Prostate gland (tissue), 2 donors: ENCODE measurements around the gene ZCWPW2. TPM values are rescaled to one million over a fixed set of nuclear protein-coding genes. Genes with fewer than 3 reads are reported as not detected.

Source experiments
- DNase-seq: peaks from one replicate; pipeline ENCODE4 v3.0.0-alpha.2; 2019; ENCODE audit warnings: low spot score
- H3K27ac ChIP-seq, 2 donors: fragments of 200-600 bp; sonication (generic); 2 replicates each; pipeline ENCODE4 v1.5.1; 2017 to 2019
- H3K27me3 ChIP-seq: fragments of 200-600 bp; sonication (generic); replicated peaks from 2 replicates; pipeline ENCODE4 v1.5.1; 2019; ENCODE audit not compliant: insufficient read depth
- H3K36me3 ChIP-seq, 2 donors: fragments of 200-600 bp; sonication (generic); 1 replicate in 1 of 2; 2 replicates in 1 of 2; pipeline versions ENCODE4 v1.5.1 to v1.8.1; 2017 to 2019
- H3K4me1 ChIP-seq: fragments of 200-600 bp; sonication (generic); replicated peaks from 2 replicates; pipeline ENCODE4 v1.5.1; 2019
- H3K4me3 ChIP-seq, 2 donors: fragments of 200-600 bp; sonication (generic); 2 replicates each; pipeline ENCODE4 v1.5.1; 2017 to 2019
- H3K9me3 ChIP-seq: fragments of 200-600 bp; sonication (generic); 2 replicates; pipeline ENCODE4 v1.5.1; 2017
- POLR2A ChIP-seq: fragments of 450-650 bp; IDR thresholded peaks from one replicate; pipeline ENCODE4 v1.6.1; 2016; ENCODE audit warnings: antibody characterized with exemption, mild to moderate bottlenecking
- POLR2AphosphoS5 ChIP-seq: sonication (generic); formaldehyde crosslinking; IDR thresholded peaks from one replicate; pipeline ENCODE4 v1.6.1; 2017; ENCODE audit warnings: antibody characterized with exemption
- WGBS: methylation state at CpG from one replicate; pipeline ENCODE4 v1.1.5; 2018; 5-methylcytosine and 5-hydroxymethylcytosine counted together
- intact Hi-C: fragments of 100-400 bp; cut with DNase I; formaldehyde crosslinking; loops from one replicate; pipeline ENCODE4 v1.14.2; 2022
- total RNA-seq, 2 donors: library from RNA; depleted of rRNA; stranded (reverse); fragments of >200 nt; gene quantifications; one replicate each; pipeline ENCODE4 v1.1.0, GENCODE V29; 2016
- TF ChIP-seq, protein P1 (sequence below), 4 experiments: fragments of 200-600 bp in 2 of 4; fragments of 450-650 bp in 2 of 4; sonication (generic) in 2 of 4; IDR thresholded peaks; 1 replicate in 3 of 4; 2 replicates in 1 of 4; pipeline ENCODE4 v1.5.1; 2016 to 2019; ENCODE audit warnings: antibody characterized with exemption in 4 of 4, mild to moderate bottlenecking in 2 of 4, moderate library complexity in 2 of 4

ZCWPW2 gene
- total RNA-seq, 2 donors from 2014 or later, result 0.80 to 1.7 TPM

GRCh38 chr3:28504976-28505375 lies 156.5 kb downstream of the ZCWPW2 start:
- H3K27ac ChIP-seq, result no peak overlapping the region
- H3K9me3 ChIP-seq, result no peaks in the 10 kb centered on the region
- DNase-seq, result no peak
- no peak overlapping the region for H3K4me3 ChIP-seq
- H3K36me3 ChIP-seq, result no peaks in the 10 kb centered on the region
- 20% methylated on average over 1 of the region's 1 CpG for WGBS
- no peaks in the 10 kb centered on the region for H3K27me3 ChIP-seq
- intact Hi-C loops, result no loop called here
- H3K4me1 ChIP-seq, result no peaks in the 10 kb centered on the region
- TF ChIP-seq, protein P1, sequence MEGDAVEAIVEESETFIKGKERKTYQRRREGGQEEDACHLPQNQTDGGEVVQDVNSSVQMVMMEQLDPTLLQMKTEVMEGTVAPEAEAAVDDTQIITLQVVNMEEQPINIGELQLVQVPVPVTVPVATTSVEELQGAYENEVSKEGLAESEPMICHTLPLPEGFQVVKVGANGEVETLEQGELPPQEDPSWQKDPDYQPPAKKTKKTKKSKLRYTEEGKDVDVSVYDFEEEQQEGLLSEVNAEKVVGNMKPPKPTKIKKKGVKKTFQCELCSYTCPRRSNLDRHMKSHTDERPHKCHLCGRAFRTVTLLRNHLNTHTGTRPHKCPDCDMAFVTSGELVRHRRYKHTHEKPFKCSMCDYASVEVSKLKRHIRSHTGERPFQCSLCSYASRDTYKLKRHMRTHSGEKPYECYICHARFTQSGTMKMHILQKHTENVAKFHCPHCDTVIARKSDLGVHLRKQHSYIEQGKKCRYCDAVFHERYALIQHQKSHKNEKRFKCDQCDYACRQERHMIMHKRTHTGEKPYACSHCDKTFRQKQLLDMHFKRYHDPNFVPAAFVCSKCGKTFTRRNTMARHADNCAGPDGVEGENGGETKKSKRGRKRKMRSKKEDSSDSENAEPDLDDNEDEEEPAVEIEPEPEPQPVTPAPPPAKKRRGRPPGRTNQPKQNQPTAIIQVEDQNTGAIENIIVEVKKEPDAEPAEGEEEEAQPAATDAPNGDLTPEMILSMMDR (IDR thresholded peaks at IDR 0.05), result no peak
- TF ChIP-seq POLR2AphosphoS5 (no peak), POLR2A (no peak)

DNA sequence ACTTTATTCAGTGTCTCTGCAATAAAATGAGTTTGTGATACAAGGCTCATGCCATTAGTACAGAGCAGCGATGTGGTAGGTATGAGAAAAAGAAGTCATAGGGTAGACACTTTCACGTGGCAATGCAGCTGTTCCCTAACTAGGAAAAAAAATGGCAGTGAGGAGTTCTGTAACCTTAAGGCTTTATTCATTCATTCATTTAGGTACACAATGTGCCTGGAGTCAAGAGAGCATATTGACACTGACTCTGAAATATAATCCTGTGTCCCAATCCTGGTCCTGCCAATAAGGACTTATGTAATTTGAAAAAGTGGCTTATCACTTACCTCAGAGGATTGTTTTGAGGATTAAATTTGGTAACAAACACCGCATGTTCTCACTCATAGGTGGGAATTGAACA lies 173.1 kb downstream of the ZCWPW2 start:
- Histone ChIP-seq H3K4me1 (no peaks in the 10 kb centered on the region), H3K27me3 (no peaks in the 10 kb centered on the region), H3K27ac (no peak overlapping the region), H3K9me3 (no peaks in the 10 kb centered on the region), H3K36me3 (no peaks in the 10 kb centered on the region), H3K4me3 (no peak overlapping the region)
- WGBS, result 97% methylated on average over 3 of the region's 3 CpGs
- TF ChIP-seq POLR2A (no peak), POLR2AphosphoS5 (no peak)
- TF ChIP-seq, protein P1 (IDR thresholded peaks at IDR 0.05), result no peak
- no peak for DNase-seq
- intact Hi-C loops, result no loop called here

DNA sequence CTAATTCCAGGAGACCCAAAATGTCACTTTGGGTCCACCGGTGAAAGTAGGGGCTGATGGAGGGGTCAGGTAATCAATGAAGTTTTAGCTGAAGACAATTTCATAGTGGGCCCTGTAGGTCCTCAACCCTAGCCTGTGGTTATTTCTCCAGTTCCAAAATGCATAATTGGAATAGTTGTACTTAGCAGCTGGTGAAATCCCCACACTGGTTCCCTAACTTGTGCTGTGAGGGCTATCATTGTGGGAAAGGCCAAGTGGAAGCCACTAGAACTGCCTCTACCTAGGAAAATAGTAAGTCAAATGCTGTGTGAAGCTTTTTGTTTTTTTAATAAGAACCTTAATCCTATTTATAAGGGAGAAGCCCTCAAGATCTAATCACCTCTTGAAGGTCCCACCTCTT lies 193.8 kb downstream of the ZCWPW2 start:
- H3K27ac ChIP-seq, result no peak overlapping the region
- H3K4me3 ChIP-seq, result no peak overlapping the region
- H3K4me1 ChIP-seq, result no peaks in the 10 kb centered on the region
- DNase-seq, result no peak
- no peaks in the 10 kb centered on the region for H3K9me3 ChIP-seq
- no peak for TF ChIP-seq POLR2A
- TF ChIP-seq, protein P1 (IDR thresholded peaks at IDR 0.05), result no peak
- no peak for TF ChIP-seq POLR2AphosphoS5
- intact Hi-C loops, result no loop called here
- H3K36me3 ChIP-seq, result no peaks in the 10 kb centered on the region
- 0% methylated on average over 1 of the region's 1 CpG for WGBS
- no peaks in the 10 kb centered on the region for H3K27me3 ChIP-seq

DNA sequence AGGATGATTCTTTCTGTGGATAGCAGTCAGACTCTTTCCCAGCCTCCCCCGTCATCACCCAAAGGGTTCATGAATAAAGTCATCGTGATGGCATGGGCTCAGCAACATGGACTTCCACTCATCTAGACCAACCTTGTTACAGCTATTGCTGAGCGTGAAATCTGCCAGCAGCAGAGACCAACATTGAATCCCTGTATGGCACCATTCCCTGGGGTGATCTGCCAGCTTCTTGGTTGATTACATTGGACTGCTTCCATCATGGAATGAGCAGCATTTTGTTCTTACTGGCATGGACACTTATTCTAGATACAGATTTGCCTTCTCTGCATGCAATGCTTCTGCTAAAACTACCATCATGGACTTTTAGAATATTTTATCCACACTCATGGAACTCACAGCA lies 195.7 kb downstream of the ZCWPW2 start:
- 54% methylated on average over 3 of the region's 3 CpGs for WGBS
- Histone ChIP-seq H3K9me3 (no peaks in the 10 kb centered on the region), H3K27me3 (no peaks in the 10 kb centered on the region), H3K4me1 (no peaks in the 10 kb centered on the region), H3K27ac (no peak overlapping the region), H3K36me3 (no peaks in the 10 kb centered on the region), H3K4me3 (no peak overlapping the region)
- DNase-seq, result peak; percentile 57
- no peak for TF ChIP-seq POLR2A
- TF ChIP-seq POLR2AphosphoS5, result peak; percentile 49
- intact Hi-C loops, result no loop called here

- H3K27me3 ChIP-seq, result no peaks in the 10 kb centered on the region
- intact Hi-C loops, result no loop called here
- H3K36me3 ChIP-seq, result no peaks in the 10 kb centered on the region
- DNase-seq, result no peak
- H3K27ac ChIP-seq, result no peak overlapping the region
- H3K4me1 ChIP-seq, result no peaks in the 10 kb centered on the region
- TF ChIP-seq, protein P1 (IDR thresholded peaks at IDR 0.05), result no peak
- TF ChIP-seq POLR2A (no peak), POLR2AphosphoS5 (no peak)
- H3K4me3 ChIP-seq, result no peak overlapping the region
- WGBS, result 100% methylated on average over 1 of the region's 1 CpG
- H3K9me3 ChIP-seq, result no peaks in the 10 kb centered on the region
These were observed 196.3 kb downstream of the ZCWPW2 start for GRCh38 chr3:28544831-28545230.
